HG03432 (cell line): Measurements from ENCODE around the gene SCARB2.

Experiments
- ATAC-seq: cut with Tn5 transposase; IDR thresholded peaks from one replicate; pipeline ENCODE4 v1.9.1; 2021; ENCODE audit warnings: mild to moderate bottlenecking, moderate library complexity; ENCODE audit not compliant: unreplicated experiment

The SCARB2 gene

GRCh38 chr4:76232681-76233080 lies 19.1 kb upstream of the SCARB2 start:
- no peak for ATAC-seq

GRCh38 chr4:76226418-76226817 lies 12.8 kb upstream of the SCARB2 start:
- ATAC-seq, result no peak

GRCh38 chr4:76224171-76224570 lies 10.5 kb upstream of the SCARB2 start:
- ATAC-seq, result no peak

DNA sequence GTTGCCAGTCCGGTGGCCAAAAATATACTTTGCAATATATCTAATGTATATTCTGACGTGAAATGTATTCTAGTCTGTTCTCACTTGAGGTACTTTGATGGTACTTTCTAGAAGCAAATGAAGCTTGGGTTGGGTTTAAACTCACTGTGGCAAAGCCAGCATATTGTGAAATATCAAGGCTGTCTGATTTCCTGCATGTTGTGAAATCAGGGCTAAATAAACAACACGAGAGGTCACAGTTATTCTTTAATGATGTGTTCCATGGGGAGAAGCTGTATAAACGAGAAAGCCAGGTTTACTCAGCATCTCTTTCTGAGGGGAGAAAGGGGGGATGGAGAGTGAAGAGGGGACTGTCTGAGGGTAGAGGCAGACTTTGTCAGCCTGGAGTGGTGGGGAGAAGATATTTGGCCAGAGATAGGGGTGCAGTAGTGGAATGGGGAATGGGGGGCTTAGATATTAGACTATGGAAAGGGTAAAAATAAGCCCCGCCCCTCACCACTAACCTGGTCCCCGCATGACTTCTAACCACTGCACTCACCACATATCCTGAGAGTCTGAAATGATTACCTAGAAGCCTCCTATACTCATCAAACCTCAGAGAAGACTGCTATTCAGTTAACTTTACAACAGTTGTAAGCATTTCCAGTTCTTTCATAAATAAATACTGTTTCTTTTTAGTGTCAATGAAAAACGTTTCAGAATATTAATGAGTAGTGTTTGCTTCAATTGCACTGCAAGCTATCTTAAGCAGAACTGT lies 5.9 kb upstream of the SCARB2 start:
- no peak for ATAC-seq

GRCh38 chr4:76216975-76217814 lies 3.6 kb upstream of the SCARB2 start:
- no peak for ATAC-seq

GRCh38 chr4:76216524-76216923 lies 2.9 kb upstream of the SCARB2 start:
- ATAC-seq, result no peak

- ATAC-seq, result no peak
These were observed 1.5 kb upstream of the SCARB2 start for GRCh38 chr4:76215077-76215476.

DNA sequence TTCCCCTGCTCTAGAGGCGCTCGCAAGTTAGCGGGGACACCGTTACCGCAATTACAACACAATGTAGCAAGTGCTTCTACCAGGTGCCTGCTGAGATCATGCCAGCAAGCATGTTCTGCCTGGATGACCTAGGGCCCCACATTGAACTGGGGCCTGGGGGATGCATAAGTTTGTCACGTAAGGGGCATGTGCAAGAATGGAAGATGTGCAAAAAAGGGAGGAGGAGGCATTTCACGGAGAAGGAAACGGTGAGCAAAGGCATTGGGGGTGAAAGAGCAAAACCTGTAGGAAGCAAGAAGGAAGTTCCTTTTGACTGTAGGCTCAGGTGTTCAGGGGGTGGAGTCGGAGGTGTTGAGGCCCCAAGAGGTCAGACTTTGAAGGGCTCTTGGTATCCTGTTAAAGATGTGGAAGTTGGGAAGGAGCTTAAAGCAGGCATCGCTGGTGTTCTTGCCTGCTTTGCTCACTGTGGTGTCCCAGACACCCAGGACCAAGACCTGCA lies 602 bp upstream of the SCARB2 start:
- ATAC-seq, result no peak

DNA sequence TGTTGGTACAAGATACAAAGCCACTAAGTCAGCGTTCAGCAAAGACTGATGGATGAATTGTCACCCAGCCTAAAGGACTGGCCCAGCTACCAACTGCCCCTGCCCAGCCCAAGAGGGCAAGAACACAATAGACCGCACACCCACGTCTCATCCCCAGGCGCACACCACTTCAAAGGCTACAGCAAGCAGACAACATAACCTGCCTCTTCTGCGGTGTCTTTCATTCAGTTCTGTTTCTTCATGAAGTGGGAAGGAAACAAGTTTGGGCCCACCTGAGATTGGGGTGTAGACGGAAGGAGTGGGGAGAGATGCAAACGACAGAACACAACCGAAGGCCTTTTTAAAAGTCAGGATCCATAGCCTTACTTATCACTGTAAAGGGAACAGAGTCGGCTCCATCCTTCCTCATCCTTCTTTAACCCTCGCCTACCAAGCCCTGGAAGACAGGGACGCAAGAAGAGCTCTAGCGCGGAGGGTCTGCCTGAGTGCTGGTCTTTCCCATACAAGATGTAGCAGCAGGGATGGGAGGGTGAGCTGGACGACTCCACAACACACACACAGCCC lies 691 bp downstream of the SCARB2 start:
- no peak for ATAC-seq

GRCh38 chr4:76211769-76212708 lies 1.6 kb downstream of the SCARB2 start:
- no peak for ATAC-seq

DNA sequence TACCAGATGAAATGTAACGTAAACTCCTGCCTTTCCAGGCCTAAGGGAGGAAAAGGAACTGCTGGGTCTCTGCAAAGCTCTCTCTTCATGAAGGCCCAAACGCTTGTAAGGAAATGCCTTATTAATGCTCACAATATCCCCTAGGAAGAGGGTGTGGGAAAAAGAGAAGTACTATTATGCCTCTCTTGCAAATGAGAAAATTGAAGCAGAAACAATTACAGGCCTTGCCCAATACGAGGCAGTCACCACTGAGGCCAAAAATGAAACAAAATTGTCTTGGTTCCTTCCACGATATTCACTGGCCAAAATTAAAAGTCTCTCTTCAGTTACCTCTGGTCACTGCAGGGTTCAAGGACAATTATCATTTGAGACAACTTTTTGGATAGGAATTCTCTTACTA lies 3.2 kb downstream of the SCARB2 start:
- no peak for ATAC-seq

- ATAC-seq, result no peak
These were observed 3.7 kb downstream of the SCARB2 start for GRCh38 chr4:76209881-76210280.

GRCh38 chr4:76208005-76208765 lies 5.4 kb downstream of the SCARB2 start:
- no peak for ATAC-seq

- no peak for ATAC-seq
These were observed 6.1 kb downstream of the SCARB2 start for GRCh38 chr4:76207549-76207948.

GRCh38 chr4:76206222-76206942 lies 7.2 kb downstream of the SCARB2 start:
- ATAC-seq, result no peak

DNA sequence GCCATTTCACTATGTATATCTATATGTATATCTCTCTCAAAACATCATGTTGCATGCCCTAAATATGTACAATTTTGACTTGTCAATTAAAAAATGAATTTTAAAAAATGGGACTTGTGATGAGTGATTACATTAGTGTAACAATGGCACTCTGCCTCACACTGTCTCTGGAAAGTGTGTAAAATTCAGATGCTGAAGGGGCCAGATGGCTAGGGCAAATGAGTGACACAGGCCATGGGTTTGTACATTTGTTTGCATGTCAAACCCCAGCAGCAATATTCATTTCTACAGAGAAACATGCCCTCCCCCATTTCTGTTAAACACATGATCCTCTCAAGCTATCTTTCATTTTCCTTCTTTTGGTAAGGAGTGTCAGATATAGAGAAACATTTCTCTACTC lies 8.1 kb downstream of the SCARB2 start:
- no peak for ATAC-seq

DNA sequence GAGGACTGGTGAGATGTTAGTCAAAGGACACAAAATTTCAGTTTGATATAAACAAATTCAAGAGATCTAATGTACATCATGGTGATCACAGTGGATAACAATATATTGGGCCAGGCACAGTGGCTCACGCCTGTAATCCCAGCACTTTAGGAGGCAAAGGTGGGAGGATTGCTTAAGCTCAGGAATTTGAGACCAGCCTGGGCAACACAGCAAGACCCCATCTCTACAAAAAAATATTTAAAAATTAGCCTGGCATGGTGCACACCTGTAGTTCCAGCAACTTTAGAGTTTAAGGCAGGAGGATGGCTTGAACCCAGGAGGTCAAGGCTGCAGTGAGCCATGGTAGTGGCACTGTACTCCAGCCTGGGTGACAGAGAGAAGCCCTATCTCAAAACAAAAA lies 8.7 kb downstream of the SCARB2 start:
- ATAC-seq, result no peak

GRCh38 chr4:76203541-76203940 lies 10.1 kb downstream of the SCARB2 start:
- no peak for ATAC-seq

- no peak for ATAC-seq
These were observed 12.3 kb downstream of the SCARB2 start for GRCh38 chr4:76201276-76201675.
